Measurements from ENCODE around the gene OR6K6. TPM values are rescaled to one million over a fixed set of nuclear protein-coding genes. Genes with fewer than 3 reads are reported as not detected.

Gene OR6K6
- total and polyA plus RNA-seq, 5 donors = not detected

DNA sequence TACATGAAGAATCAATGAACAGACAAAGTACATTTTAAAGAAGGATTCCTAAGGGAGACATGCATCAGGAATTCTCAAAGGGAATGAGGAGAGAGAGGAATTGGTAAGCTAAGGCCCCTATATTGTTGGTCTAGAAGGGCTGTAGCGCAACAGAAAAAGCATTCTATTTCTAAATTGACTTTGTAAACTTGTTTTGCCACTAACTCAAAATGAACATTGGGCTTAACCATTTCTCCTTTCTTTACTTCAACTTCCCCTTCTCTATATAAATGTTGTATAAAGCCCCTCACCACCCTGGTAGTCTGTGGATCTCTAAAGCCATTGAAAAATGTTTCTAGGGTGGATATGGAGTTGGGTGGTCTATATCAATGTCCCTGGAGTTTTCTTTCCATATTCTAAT is 46.9 kb downstream of the OR6K6 start:
- ATAC-seq = no peak
- Histone ChIP-seq H3K4me3 (ENCODE audit: low read length) (no peak overlapping the region), H3K27me3 (ENCODE audit: control insufficient read depth, insufficient read depth) (no peaks in the 10 kb centered on the region), H3K4me1 (ENCODE audit: control insufficient read depth, insufficient read depth, low read length) (no peaks in the 10 kb centered on the region), H3K9me3 (ENCODE audit: control insufficient read depth, low read length) (no peaks in the 10 kb centered on the region), H3K27ac (ENCODE audit: low read length) (no peak overlapping the region)
- 92% methylated on average over 1 of the region's 1 CpG for WGBS
- intact Hi-C loops (cut with DNase I) = no loop called here
- DNase-seq = no peak

GRCh38 chr1:158803678-158804077 is 49.2 kb downstream of the OR6K6 start:
- H3K4me1 ChIP-seq (ENCODE audit: control insufficient read depth, insufficient read depth, low read length) = no peaks in the 10 kb centered on the region
- no peak overlapping the region for H3K27ac ChIP-seq (ENCODE audit: low read length)
- no peaks in the 10 kb centered on the region for H3K9me3 ChIP-seq (ENCODE audit: control insufficient read depth, low read length)
- H3K27me3 ChIP-seq (ENCODE audit: control insufficient read depth, insufficient read depth) = no peaks in the 10 kb centered on the region
- no peak for DNase-seq
- intact Hi-C loops (cut with DNase I) = no loop called here
- no peak for ATAC-seq
- no peak overlapping the region for H3K4me3 ChIP-seq (ENCODE audit: low read length)
- WGBS = 91% methylated on average over 1 of the region's 1 CpG

Other genes with a start within 250 kb of the OR6K6 start
- not detected for gene OR6Y1, start 200.3 kb upstream of the OR6K6 start, total RNA-seq
- gene OR6Y1, start 200.3 kb upstream of the OR6K6 start, polyA plus RNA-seq = not detected
- gene OR6P1, start 184.1 kb upstream of the OR6K6 start, total RNA-seq = not detected
- gene OR6P1, start 184.1 kb upstream of the OR6K6 start, polyA plus RNA-seq = not detected
- gene OR10X1, start 174.8 kb upstream of the OR6K6 start, total RNA-seq = not detected
- gene OR10X1, start 174.8 kb upstream of the OR6K6 start, polyA plus RNA-seq = not detected
- not detected for gene OR10Z1, start 149.5 kb upstream of the OR6K6 start, total RNA-seq
- not detected for gene OR10Z1, start 149.5 kb upstream of the OR6K6 start, polyA plus RNA-seq
- gene SPTA1, start 68.0 kb upstream of the OR6K6 start, total RNA-seq = not detected
- gene SPTA1, start 68.0 kb upstream of the OR6K6 start, polyA plus RNA-seq = not detected
- gene OR6K2, start 54.1 kb upstream of the OR6K6 start, total RNA-seq = not detected
- not detected for gene OR6K2, start 54.1 kb upstream of the OR6K6 start, polyA plus RNA-seq
- not detected for gene OR6K3, start 34.0 kb upstream of the OR6K6 start, total RNA-seq
- not detected for gene OR6K3, start 34.0 kb upstream of the OR6K6 start, polyA plus RNA-seq
- gene OR6N1, start 17.5 kb downstream of the OR6K6 start, total RNA-seq = not detected
- not detected for gene OR6N1, start 17.5 kb downstream of the OR6K6 start, polyA plus RNA-seq
- gene OR6N2, start 26.5 kb downstream of the OR6K6 start, total RNA-seq = not detected
- gene OR6N2, start 26.5 kb downstream of the OR6K6 start, polyA plus RNA-seq = not detected
- 1 to 10 TPM; 2.3 to 6.4 (median 4.2) TPM for gene MNDA, start 76.6 kb downstream of the OR6K6 start, total RNA-seq
- gene MNDA, start 76.6 kb downstream of the OR6K6 start, polyA plus RNA-seq = 0.95 TPM
- under 1 TPM in 3 of 4 donors, not detected in 1; 0.56 to 0.66 (median 0.62) TPM for gene PYHIN1, start 176.8 kb downstream of the OR6K6 start, total RNA-seq
- gene PYHIN1, start 176.8 kb downstream of the OR6K6 start, polyA plus RNA-seq = 0.20 TPM

Measured in right cardiac atrium (tissue), 5 donors.